ENCODE results near the gene LGMN. TPM values are rescaled to one million over a fixed set of nuclear protein-coding genes. Genes with fewer than 3 reads are reported as not detected.

Gene LGMN
- total and polyA plus RNA-seq, 4 donors: 56.2 to 192 (median 62.4) TPM

DNA sequence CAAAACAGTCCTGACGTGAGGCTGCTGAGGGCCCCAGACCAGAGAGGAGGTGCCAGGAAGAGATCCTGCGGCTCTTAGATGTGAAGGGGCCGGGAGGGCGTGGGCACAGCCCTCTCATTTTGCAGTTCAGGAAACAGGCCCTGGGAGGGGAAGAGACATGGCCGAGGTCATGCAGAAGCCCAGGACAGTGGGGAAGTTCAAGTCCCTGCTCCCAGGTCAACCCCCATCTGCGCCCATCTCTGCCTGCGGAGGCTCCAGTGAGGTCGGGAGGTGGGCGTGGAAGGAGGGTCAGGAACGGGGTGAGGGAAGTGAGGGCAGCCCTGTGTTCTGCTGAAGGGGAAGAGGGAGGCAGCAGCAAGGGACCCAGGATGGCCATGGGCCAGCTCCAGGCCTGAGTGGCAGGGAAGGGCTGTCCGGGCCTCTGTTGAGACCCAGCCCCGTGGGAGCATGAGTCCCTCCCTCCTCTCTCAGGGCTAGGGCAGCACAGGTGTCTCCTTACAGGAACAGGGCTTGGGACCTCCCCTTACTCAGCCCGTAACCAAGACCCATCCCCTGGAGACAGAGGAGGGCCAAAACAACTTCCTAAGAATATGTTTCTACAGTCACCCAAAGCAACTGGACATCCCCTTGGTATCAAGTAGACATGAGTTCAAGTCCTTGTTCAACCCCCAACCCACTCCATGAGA, 90.8 kb downstream of the LGMN start:
- Histone ChIP-seq H3K9ac (ENCODE audit: low read depth in 1 of 2, low read length in 2 of 2) (no peak overlapping the region), H3K36me3 (ENCODE audit: control insufficient read depth in 4 of 4, insufficient read depth in 3 of 4, low read depth in 1 of 4, low read length in 3 of 4) (peaks cover 0 to 59% (median 8%) of the 10 kb centered on the region in 4 donors), H3K27me3 (ENCODE audit: control insufficient read depth in 4 of 4, insufficient read depth in 4 of 4, low read length in 3 of 4) (no peaks in the 10 kb centered on the region), H3K9me3 (ENCODE audit: control insufficient read depth in 4 of 4, low read length in 3 of 4) (no peaks in the 10 kb centered on the region), H3K4me1 (ENCODE audit: control insufficient read depth in 4 of 4, insufficient read depth in 4 of 4, low read length in 3 of 4) (peaks cover 0 to 3% (median 0%) of the 10 kb centered on the region in 4 donors), H3K27ac (ENCODE audit: low read depth in 1 of 2, low read length in 2 of 2) (peak overlapping the region in 1 of 2 donors; percentile 48), H3K4me3 (ENCODE audit: low read depth in 1 of 3, low read length in 3 of 3) (no peak overlapping the region)
- TF ChIP-seq HNF4A (conservative IDR thresholded peaks at IDR 0.05) (no peak), NR2F2 (IDR thresholded peaks at IDR 0.05) (peak; percentile 97), TAF1 (conservative IDR thresholded peaks at IDR 0.05) (no peak), RXRA (IDR thresholded peaks at IDR 0.05) (peak; percentile 50 to 63), SP1 (IDR thresholded peaks at IDR 0.05) (peak; percentile 37), RAD21 (IDR thresholded peaks at IDR 0.05) (no peak)
- DNase-seq (ENCODE audit: low spot score): no peak
- 76% methylated on average over 13 of the region's 13 CpGs for WGBS

DNA sequence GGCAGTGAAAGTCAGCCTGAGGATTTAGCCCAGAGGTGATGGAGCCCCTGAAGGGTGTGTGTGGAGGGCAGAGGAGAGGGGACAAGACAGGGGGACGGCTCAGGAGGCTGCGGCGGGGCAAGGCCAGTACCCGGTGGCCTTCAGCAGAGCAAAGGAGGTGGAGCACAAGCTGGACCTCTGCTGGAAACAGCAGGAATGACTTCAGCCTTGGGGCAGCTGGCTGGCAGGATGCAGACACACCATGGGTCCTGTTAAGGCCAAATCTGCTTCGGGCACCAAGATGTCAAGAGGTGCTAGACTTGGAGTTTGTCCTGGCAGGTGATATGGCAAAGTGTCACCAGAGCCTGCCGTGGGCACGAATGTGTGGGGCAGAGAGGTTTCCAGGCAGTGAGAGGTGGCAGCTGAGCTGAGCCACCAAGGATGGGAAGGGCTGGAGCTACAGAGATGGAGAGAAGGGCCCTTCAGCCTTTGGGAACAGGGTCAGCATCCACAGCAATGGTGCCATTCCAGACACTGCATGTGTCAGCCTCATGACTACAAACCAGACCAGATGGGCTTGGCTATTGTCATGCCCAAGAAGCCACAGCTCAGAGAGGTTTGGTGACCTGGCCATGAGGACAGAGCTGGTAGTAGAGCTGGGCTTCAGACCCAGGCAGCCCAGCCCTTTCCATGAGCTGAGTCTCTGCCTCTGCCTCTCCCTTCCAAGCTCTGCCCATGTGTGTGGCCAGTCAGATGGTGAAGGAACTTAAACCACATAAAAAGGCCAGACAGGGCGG, 91.9 kb downstream of the LGMN start:
- TF ChIP-seq RXRA (IDR thresholded peaks at IDR 0.05) (no peak), RAD21 (IDR thresholded peaks at IDR 0.05) (no peak), GABPA (IDR thresholded peaks at IDR 0.05 in 1 of 2, conservative IDR thresholded peaks at IDR 0.05 in 1 of 2) (no peak), NR2F2 (IDR thresholded peaks at IDR 0.05) (no peak), FOXA2 (IDR thresholded peaks at IDR 0.05) (no peak), HNF4A (conservative IDR thresholded peaks at IDR 0.05) (no peak), EGR1 (IDR thresholded peaks at IDR 0.05; ENCODE audit: low read depth in 2 of 2) (no peak)
- TF ChIP-seq, protein P1, sequence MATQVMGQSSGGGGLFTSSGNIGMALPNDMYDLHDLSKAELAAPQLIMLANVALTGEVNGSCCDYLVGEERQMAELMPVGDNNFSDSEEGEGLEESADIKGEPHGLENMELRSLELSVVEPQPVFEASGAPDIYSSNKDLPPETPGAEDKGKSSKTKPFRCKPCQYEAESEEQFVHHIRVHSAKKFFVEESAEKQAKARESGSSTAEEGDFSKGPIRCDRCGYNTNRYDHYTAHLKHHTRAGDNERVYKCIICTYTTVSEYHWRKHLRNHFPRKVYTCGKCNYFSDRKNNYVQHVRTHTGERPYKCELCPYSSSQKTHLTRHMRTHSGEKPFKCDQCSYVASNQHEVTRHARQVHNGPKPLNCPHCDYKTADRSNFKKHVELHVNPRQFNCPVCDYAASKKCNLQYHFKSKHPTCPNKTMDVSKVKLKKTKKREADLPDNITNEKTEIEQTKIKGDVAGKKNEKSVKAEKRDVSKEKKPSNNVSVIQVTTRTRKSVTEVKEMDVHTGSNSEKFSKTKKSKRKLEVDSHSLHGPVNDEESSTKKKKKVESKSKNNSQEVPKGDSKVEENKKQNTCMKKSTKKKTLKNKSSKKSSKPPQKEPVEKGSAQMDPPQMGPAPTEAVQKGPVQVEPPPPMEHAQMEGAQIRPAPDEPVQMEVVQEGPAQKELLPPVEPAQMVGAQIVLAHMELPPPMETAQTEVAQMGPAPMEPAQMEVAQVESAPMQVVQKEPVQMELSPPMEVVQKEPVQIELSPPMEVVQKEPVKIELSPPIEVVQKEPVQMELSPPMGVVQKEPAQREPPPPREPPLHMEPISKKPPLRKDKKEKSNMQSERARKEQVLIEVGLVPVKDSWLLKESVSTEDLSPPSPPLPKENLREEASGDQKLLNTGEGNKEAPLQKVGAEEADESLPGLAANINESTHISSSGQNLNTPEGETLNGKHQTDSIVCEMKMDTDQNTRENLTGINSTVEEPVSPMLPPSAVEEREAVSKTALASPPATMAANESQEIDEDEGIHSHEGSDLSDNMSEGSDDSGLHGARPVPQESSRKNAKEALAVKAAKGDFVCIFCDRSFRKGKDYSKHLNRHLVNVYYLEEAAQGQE (IDR thresholded peaks at IDR 0.05): no peak
- TF ChIP-seq, protein P2, sequence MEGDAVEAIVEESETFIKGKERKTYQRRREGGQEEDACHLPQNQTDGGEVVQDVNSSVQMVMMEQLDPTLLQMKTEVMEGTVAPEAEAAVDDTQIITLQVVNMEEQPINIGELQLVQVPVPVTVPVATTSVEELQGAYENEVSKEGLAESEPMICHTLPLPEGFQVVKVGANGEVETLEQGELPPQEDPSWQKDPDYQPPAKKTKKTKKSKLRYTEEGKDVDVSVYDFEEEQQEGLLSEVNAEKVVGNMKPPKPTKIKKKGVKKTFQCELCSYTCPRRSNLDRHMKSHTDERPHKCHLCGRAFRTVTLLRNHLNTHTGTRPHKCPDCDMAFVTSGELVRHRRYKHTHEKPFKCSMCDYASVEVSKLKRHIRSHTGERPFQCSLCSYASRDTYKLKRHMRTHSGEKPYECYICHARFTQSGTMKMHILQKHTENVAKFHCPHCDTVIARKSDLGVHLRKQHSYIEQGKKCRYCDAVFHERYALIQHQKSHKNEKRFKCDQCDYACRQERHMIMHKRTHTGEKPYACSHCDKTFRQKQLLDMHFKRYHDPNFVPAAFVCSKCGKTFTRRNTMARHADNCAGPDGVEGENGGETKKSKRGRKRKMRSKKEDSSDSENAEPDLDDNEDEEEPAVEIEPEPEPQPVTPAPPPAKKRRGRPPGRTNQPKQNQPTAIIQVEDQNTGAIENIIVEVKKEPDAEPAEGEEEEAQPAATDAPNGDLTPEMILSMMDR (IDR thresholded peaks at IDR 0.05; ENCODE audit: low read depth, low read length, missing input control): no peak
- TF ChIP-seq, protein P3, sequence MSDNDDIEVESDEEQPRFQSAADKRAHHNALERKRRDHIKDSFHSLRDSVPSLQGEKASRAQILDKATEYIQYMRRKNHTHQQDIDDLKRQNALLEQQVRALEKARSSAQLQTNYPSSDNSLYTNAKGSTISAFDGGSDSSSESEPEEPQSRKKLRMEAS (IDR thresholded peaks at IDR 0.05): no peak
- TF ChIP-seq, protein P4, sequence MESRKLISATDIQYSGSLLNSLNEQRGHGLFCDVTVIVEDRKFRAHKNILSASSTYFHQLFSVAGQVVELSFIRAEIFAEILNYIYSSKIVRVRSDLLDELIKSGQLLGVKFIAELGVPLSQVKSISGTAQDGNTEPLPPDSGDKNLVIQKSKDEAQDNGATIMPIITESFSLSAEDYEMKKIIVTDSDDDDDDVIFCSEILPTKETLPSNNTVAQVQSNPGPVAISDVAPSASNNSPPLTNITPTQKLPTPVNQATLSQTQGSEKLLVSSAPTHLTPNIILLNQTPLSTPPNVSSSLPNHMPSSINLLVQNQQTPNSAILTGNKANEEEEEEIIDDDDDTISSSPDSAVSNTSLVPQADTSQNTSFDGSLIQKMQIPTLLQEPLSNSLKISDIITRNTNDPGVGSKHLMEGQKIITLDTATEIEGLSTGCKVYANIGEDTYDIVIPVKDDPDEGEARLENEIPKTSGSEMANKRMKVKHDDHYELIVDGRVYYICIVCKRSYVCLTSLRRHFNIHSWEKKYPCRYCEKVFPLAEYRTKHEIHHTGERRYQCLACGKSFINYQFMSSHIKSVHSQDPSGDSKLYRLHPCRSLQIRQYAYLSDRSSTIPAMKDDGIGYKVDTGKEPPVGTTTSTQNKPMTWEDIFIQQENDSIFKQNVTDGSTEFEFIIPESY (IDR thresholded peaks at IDR 0.05): no peak
- TF ChIP-seq, protein P5, sequence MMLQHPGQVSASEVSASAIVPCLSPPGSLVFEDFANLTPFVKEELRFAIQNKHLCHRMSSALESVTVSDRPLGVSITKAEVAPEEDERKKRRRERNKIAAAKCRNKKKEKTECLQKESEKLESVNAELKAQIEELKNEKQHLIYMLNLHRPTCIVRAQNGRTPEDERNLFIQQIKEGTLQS (IDR thresholded peaks at IDR 0.05): no peak
- WGBS: 89% methylated on average over 8 of the region's 8 CpGs

More for the DNA sequence above, 91.9 kb downstream of the LGMN start:
- Histone ChIP-seq H3K27me3 (ENCODE audit: control insufficient read depth in 4 of 4, insufficient read depth in 4 of 4, low read length in 3 of 4) (no peaks in the 10 kb centered on the region), H3K4me1 (ENCODE audit: control insufficient read depth in 4 of 4, insufficient read depth in 4 of 4, low read length in 3 of 4) (peaks cover 0 to 3% (median 0%) of the 10 kb centered on the region in 4 donors), H3K9ac (ENCODE audit: low read depth in 1 of 2, low read length in 2 of 2) (no peak overlapping the region), H3K4me3 (ENCODE audit: low read depth in 1 of 3, low read length in 3 of 3) (no peak overlapping the region), H3K27ac (ENCODE audit: low read depth in 1 of 2, low read length in 2 of 2) (peak overlapping the region in 1 of 2 donors; percentile 33), H3K36me3 (ENCODE audit: control insufficient read depth in 4 of 4, insufficient read depth in 3 of 4, low read depth in 1 of 4, low read length in 3 of 4) (peaks cover 2 to 55% (median 7%) of the 10 kb centered on the region in 4 donors), H3K9me3 (ENCODE audit: control insufficient read depth in 4 of 4, low read length in 3 of 4) (no peaks in the 10 kb centered on the region)
- no peak for DNase-seq (ENCODE audit: low spot score)
